ENCODE data around the gene PSD.

DNA sequence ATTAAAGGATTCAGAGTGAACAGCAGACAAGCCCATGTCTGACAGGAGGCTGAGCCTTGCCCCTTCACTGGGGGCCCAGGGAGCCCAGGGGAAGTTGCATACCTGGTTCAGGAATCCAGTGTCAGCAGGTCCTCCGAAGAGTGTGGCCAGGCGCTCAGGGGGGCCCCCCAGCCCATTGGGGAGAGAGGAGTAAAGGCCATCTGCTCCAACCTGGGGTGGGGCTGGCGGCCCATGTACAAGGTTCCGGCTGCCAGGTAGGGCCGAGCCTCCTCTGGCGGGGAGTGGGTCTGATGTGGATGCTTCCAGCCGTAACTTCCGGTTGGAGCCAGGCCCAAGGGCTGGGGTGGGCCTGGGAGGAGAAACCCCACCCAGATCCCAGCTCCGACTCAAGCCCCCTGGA, 2.3 kb downstream of the PSD start:
- TF ChIP-seq CTCF (conservative IDR thresholded peaks at IDR 0.05) (no peak), EZH2 (IDR thresholded peaks at IDR 0.05; ENCODE audit: low read depth) (no peak)

All from PC-9 (cell line).